HepG2 (cell line): ENCODE data around the gene PERP. TPM values are rescaled to one million over a fixed set of nuclear protein-coding genes. Genes with fewer than 3 reads are reported as not detected.

Source experiments
- ATAC-seq: fragments of 200-7000 bp; cut with Tn5 transposase; 3 replicates; pipeline ENCODE4 v1.9.1; 2020; ENCODE audit warnings: mild to moderate bottlenecking, moderate library complexity
- BruUV-seq: library from RNA; stranded (reverse); fragments of 400-500 nt; replicated peaks from 2 replicates; lab custom pipeline; 2021; lab: Mats Ljungman, UMichigan
- CTCF ChIA-PET: fragments of 300-600 bp; formaldehyde crosslinking; extraction: SDS; loops from one replicate; lab custom pipeline; 2021; ENCODE audit warnings: low total read pairs, inconsistent platforms, low intra/inter-chr PET ratio; lab: Yijun Ruan, JAX
- POLR2A ChIA-PET: fragments of 350-600 bp; sonication (Branson Sonifier 250); formaldehyde crosslinking; loops from one replicate; lab custom pipeline; 2020; ENCODE audit warnings: antibody characterized with exemption, inconsistent platforms; lab: Yijun Ruan, JAX
- DNase-seq: peaks from one replicate; pipeline ENCODE4 v3.0.0-alpha.2; 2015; ENCODE audit warnings: low spot score
- FAIRE-seq: peaks from 3 replicates; lab custom pipeline; 2011; peaks lifted over from hg19 to GRCh38; lab: Jason Lieb, UNC
- H2AFZ ChIP-seq: one replicate; pipeline ENCODE4 v1.6.1; 2011; ENCODE audit warnings: low read length, inconsistent platforms
- H3K27ac ChIP-seq: fragments of 300-600 bp; 3 replicates; pipeline ENCODE4 v1.8.0; 2011; ENCODE audit warnings: mixed run types, mild to moderate bottlenecking, mixed read lengths, low read length, inconsistent platforms; ENCODE audit not compliant: insufficient read depth; ENCODE audit errors: extremely low read length
- H3K27me3 ChIP-seq, 2 experiments: fragments of 200-600 bp in 1 of 2; 2 replicates in 1 of 2; 3 replicates in 1 of 2; pipeline versions ENCODE4 v1.6.0 to v1.8.0; 2011; ENCODE audit warnings: low read length in 2 of 2, mild to moderate bottlenecking in 2 of 2, moderate library complexity in 2 of 2, inconsistent platforms in 1 of 2; ENCODE audit not compliant: insufficient read depth in 2 of 2, control insufficient read depth in 1 of 2
- H3K36me3 ChIP-seq, 2 experiments: fragments of 200-600 bp in 1 of 2; replicated peaks in 1 of 2; 2 replicates in 1 of 2; 3 replicates in 1 of 2; pipeline versions ENCODE4 v1.5.1 to v1.8.0; 2011; ENCODE audit warnings: low read length in 2 of 2, inconsistent platforms in 1 of 2; ENCODE audit not compliant: insufficient read depth in 2 of 2, control insufficient read depth in 1 of 2
- H3K4me1 ChIP-seq: 2 replicates; pipeline ENCODE4 v1.5.1; 2012; ENCODE audit warnings: low read length, inconsistent platforms; ENCODE audit not compliant: insufficient read depth
- H3K4me2 ChIP-seq: 2 replicates; pipeline ENCODE4 v1.6.0; 2011; ENCODE audit warnings: low read depth, low read length, inconsistent platforms
- H3K4me3 ChIP-seq, 3 experiments: fragments of 200-600 bp in 1 of 3; sonication (generic), shearing (Covaris generic) in 1 of 3; replicated peaks in 1 of 3; 2 replicates each; pipeline ENCODE4 v1.5.1; 2011 to 2016; ENCODE audit warnings: low read length in 3 of 3, inconsistent platforms in 2 of 3, low read depth in 2 of 3, mild to moderate bottlenecking in 2 of 3, control low read depth in 1 of 3, mixed read lengths in 1 of 3; ENCODE audit not compliant: insufficient read depth in 1 of 3
- H3K79me2 ChIP-seq: one replicate; pipeline ENCODE4 v1.6.1; 2011; ENCODE audit warnings: low read length, inconsistent platforms; ENCODE audit not compliant: insufficient read depth
- H3K9ac ChIP-seq: 2 replicates; pipeline ENCODE4 v1.6.0; 2011; ENCODE audit warnings: mild to moderate bottlenecking, low read depth, low read length, inconsistent platforms; ENCODE audit not compliant: insufficient read depth
- H3K9me3 ChIP-seq: 2 replicates; pipeline ENCODE4 v1.5.1; 2012; ENCODE audit warnings: mild to moderate bottlenecking, low read length
- H4K20me1 ChIP-seq: 2 replicates; pipeline ENCODE4 v1.6.0; 2011; ENCODE audit warnings: inconsistent platforms, mild to moderate bottlenecking, low read length, moderate library complexity; ENCODE audit not compliant: insufficient read depth
- GTF2F1 ChIP-seq: fragments of 150-350 bp; IDR thresholded peaks from 2 replicates; pipeline ENCODE4 v1.6.1; 2014; ENCODE audit warnings: low read length
- IRF2 ChIP-seq: IDR thresholded peaks from 2 replicates; pipeline ENCODE4 v1.6.1; 2018; ENCODE audit warnings: missing genetic modification reagents, missing compliant biosample characterization
- MAFG ChIP-seq: sonication (generic); formaldehyde crosslinking; IDR thresholded peaks from 2 replicates; pipeline ENCODE4 v1.5.1; 2020; ENCODE audit warnings: mild to moderate bottlenecking, missing genetic modification reagents
- MLLT10 ChIP-seq: sonication (generic); formaldehyde crosslinking; IDR thresholded peaks from 2 replicates; pipeline ENCODE4 v1.4.0; 2020; ENCODE audit warnings: missing genetic modification reagents
- PAF1 ChIP-seq: IDR thresholded peaks from 2 replicates; pipeline ENCODE4 v1.6.1; 2016; ENCODE audit warnings: missing genetic modification reagents, missing compliant biosample characterization
- PTBP1 ChIP-seq: fragments of 200-400 bp; formaldehyde crosslinking; IDR thresholded peaks from 2 replicates; pipeline ENCODE4 v1.6.1; 2018; ENCODE audit warnings: low read length, low read depth; ENCODE audit not compliant: poor library complexity, severe bottlenecking
- REPIN1 ChIP-seq: sonication (generic); formaldehyde crosslinking; IDR thresholded peaks from 2 replicates; pipeline ENCODE4 v1.8.0; 2022; ENCODE audit warnings: missing genetic modification reagents, low read depth, mild to moderate bottlenecking, borderline replicate concordance
- TCF12 ChIP-seq, 2 experiments: fragments of 450-650 bp in 1 of 2; sonication (generic) in 1 of 2; formaldehyde crosslinking in 1 of 2; IDR thresholded peaks; 2 replicates each; pipeline versions ENCODE4 v1.6.1 to v1.8.0; 2017 to 2022; ENCODE audit warnings: antibody characterized with exemption in 1 of 2, mild to moderate bottlenecking in 1 of 2, missing genetic modification reagents in 1 of 2, moderate library complexity in 1 of 2
- ZNF124 ChIP-seq: sonication (generic); formaldehyde crosslinking; IDR thresholded peaks from 2 replicates; pipeline ENCODE4 v1.4.0; 2020; ENCODE audit warnings: missing genetic modification reagents
- ZNF230 ChIP-seq: sonication (generic); formaldehyde crosslinking; IDR thresholded peaks from 2 replicates; pipeline ENCODE4 v1.4.0; 2020; ENCODE audit warnings: mild to moderate bottlenecking, missing genetic modification reagents
- ZNF567 ChIP-seq: sonication (generic); formaldehyde crosslinking; IDR thresholded peaks from 2 replicates; pipeline ENCODE4 v1.8.1; 2023; ENCODE audit warnings: mild to moderate bottlenecking, missing genetic modification reagents, borderline replicate concordance
- ZNF883 ChIP-seq: sonication (generic); formaldehyde crosslinking; IDR thresholded peaks from 2 replicates; pipeline ENCODE4 v1.5.1; 2020; ENCODE audit warnings: mild to moderate bottlenecking, missing genetic modification reagents; ENCODE audit errors: not compliant biosample characterization
- ZSCAN22 ChIP-seq: sonication (generic); formaldehyde crosslinking; IDR thresholded peaks from 2 replicates; pipeline ENCODE4 v1.4.0; 2020; ENCODE audit warnings: mild to moderate bottlenecking, missing genetic modification reagents
- WGBS: methylation state at CpG from one replicate; pipeline ENCODE4 v1.1.6; 2017; ENCODE audit warnings: low lambda C conversion rate; 5-methylcytosine and 5-hydroxymethylcytosine counted together
- in situ Hi-C: cut with HindIII; loops from 2 replicates; pipeline ENCODE4 v1.10.0; 2017; ENCODE audit warnings: low pct_unique_long_range_greater_than_20kb; ENCODE audit not compliant: extremely low pct_ligation_motif_present
- intact Hi-C: fragments of 100-400 bp; cut with micrococcal nuclease; formaldehyde crosslinking; loops from one replicate; pipeline ENCODE4 v1.10.0; 2022; ENCODE audit not compliant: unreplicated experiment
- polyA plus RNA-seq, 8 experiments: library from polyadenylated mRNA; depleted of rRNA in 3 of 8; stranded (reverse) in 7 of 8; unstranded in 1 of 8; fragments of >200 nt; fragmentation: Illumina TruSeq in 4 of 8; extraction: Trizol in 4 of 8; gene quantifications; 2 replicates each; pipeline versions ENCODE4 v1.2.1 to v1.2.3, GENCODE V29; 2011 to 2016; ENCODE audit warnings: low read depth in 4 of 8, missing spikeins in 1 of 8, mixed read lengths in 1 of 8; ENCODE audit not compliant: insufficient read depth in 1 of 8
- total RNA-seq, 5 experiments: library from RNA; depleted of rRNA; stranded (reverse); fragments of >200 nt; fragmentation: Illumina TruSeq; extraction: Trizol; gene quantifications; 2 replicates each; pipeline ENCODE4 v1.2.3, GENCODE V29; 2016; ENCODE audit warnings: low read depth in 1 of 5
- TF ChIP-seq, protein P1 (sequence below): sonication (generic); formaldehyde crosslinking; IDR thresholded peaks from 2 replicates; pipeline ENCODE4 v1.8.0; 2022; ENCODE audit warnings: mild to moderate bottlenecking, missing genetic modification reagents, moderate library complexity
- TF ChIP-seq, protein P2 (sequence below): sonication (generic); formaldehyde crosslinking; IDR thresholded peaks from 2 replicates; pipeline ENCODE4 v1.8.1; 2023; ENCODE audit warnings: mild to moderate bottlenecking, missing genetic modification reagents
- TF ChIP-seq, protein P3 (sequence below): fragments of 450-650 bp; IDR thresholded peaks from 2 replicates; pipeline ENCODE4 v1.6.1; 2017
- TF ChIP-seq, protein P4 (sequence below): sonication (generic); formaldehyde crosslinking; IDR thresholded peaks from 2 replicates; pipeline ENCODE4 v1.4.0; 2020; ENCODE audit warnings: missing genetic modification reagents
- TF ChIP-seq, protein P5 (sequence below): sonication (generic); formaldehyde crosslinking; IDR thresholded peaks from 2 replicates; pipeline ENCODE4 v1.4.0; 2020; ENCODE audit warnings: missing genetic modification reagents

The PERP gene
- total and polyA plus RNA-seq, 2 of the 13 experiments (the other 11 are each of a cell fraction or from before 2014, with no cell fraction given): 26.0 to 53.0 TPM

DNA sequence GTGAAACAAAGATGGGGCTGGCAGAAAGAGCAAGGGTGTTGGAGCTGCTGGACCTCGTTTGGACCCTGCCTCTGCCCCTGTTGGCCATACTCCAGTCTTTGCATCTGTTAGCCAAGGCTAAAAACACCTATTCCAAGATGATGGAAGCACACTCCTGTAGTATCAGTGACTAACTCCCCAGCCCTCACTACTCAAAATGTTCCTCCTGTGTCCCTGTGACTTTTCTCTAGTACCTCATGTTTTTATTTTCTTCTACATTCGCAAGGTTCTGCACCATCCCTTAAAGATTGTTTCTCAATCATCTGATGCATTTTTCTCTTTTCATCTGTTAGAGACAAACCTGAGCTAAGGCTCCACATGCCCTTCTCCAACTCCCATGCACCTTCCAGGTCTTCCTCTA lies 8.9 kb downstream of the PERP start:
- DNase-seq (no peak), FAIRE-seq (no peak), ATAC-seq (no peak)
- Histone ChIP-seq H3K4me1 (no peaks in the 10 kb centered on the region), H3K9ac (no peak overlapping the region), H3K9me3 (no peaks in the 10 kb centered on the region), H4K20me1 (peaks cover 9% of the 10 kb centered on the region; the same call in 1 of the 2 replicates), H3K27ac (no peak overlapping the region), H3K4me2 (no peak overlapping the region), H3K27me3 (no peaks in the 10 kb centered on the region), H3K79me2 (peaks cover 45% of the 10 kb centered on the region), H3K4me3 (no peak overlapping the region), H2AFZ (no peak overlapping the region), H3K36me3 (peaks cover 15 to 23% of the 10 kb centered on the region in 2 experiments)
- in situ Hi-C loops: no loop called here
- WGBS: 84% methylated on average over 2 of the region's 2 CpGs
- intact Hi-C loops: no loop called here
- CTCF ChIA-PET: no interaction called here
- no TSS peak for BruUV-seq
- TF ChIP-seq MLLT10 (no peak), MAFG (CRISPR knock-in tag) (no peak), PAF1 (no peak), PTBP1 (no peak), ZNF230 (CRISPR knock-in tag) (no peak), IRF2 (CRISPR knock-in tag) (no peak), GTF2F1 (no peak), TCF12 (IDR thresholded peaks at IDR 0.05) (no peak), TCF12 (CRISPR knock-in tag; IDR thresholded peaks at IDR 0.05) (no peak), REPIN1 (no peak), ZNF124 (CRISPR knock-in tag) (no peak), ZSCAN22 (no peak), ZNF567 (CRISPR knock-in tag) (no peak), ZNF883 (CRISPR knock-in tag) (no peak)
- TF ChIP-seq, protein P1, sequence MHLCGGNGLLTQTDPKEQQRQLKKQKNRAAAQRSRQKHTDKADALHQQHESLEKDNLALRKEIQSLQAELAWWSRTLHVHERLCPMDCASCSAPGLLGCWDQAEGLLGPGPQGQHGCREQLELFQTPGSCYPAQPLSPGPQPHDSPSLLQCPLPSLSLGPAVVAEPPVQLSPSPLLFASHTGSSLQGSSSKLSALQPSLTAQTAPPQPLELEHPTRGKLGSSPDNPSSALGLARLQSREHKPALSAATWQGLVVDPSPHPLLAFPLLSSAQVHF (CRISPR knock-in tag): no peak
- TF ChIP-seq, protein P2, sequence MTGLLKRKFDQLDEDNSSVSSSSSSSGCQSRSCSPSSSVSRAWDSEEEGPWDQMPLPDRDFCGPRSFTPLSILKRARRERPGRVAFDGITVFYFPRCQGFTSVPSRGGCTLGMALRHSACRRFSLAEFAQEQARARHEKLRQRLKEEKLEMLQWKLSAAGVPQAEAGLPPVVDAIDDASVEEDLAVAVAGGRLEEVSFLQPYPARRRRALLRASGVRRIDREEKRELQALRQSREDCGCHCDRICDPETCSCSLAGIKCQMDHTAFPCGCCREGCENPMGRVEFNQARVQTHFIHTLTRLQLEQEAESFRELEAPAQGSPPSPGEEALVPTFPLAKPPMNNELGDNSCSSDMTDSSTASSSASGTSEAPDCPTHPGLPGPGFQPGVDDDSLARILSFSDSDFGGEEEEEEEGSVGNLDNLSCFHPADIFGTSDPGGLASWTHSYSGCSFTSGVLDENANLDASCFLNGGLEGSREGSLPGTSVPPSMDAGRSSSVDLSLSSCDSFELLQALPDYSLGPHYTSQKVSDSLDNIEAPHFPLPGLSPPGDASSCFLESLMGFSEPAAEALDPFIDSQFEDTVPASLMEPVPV (CRISPR knock-in tag): no peak
- TF ChIP-seq, protein P3, sequence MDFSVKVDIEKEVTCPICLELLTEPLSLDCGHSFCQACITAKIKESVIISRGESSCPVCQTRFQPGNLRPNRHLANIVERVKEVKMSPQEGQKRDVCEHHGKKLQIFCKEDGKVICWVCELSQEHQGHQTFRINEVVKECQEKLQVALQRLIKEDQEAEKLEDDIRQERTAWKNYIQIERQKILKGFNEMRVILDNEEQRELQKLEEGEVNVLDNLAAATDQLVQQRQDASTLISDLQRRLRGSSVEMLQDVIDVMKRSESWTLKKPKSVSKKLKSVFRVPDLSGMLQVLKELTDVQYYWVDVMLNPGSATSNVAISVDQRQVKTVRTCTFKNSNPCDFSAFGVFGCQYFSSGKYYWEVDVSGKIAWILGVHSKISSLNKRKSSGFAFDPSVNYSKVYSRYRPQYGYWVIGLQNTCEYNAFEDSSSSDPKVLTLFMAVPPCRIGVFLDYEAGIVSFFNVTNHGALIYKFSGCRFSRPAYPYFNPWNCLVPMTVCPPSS: no peak
- TF ChIP-seq, protein P4, sequence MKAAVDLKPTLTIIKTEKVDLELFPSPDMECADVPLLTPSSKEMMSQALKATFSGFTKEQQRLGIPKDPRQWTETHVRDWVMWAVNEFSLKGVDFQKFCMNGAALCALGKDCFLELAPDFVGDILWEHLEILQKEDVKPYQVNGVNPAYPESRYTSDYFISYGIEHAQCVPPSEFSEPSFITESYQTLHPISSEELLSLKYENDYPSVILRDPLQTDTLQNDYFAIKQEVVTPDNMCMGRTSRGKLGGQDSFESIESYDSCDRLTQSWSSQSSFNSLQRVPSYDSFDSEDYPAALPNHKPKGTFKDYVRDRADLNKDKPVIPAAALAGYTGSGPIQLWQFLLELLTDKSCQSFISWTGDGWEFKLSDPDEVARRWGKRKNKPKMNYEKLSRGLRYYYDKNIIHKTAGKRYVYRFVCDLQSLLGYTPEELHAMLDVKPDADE (CRISPR knock-in tag): no peak
- TF ChIP-seq, protein P5, sequence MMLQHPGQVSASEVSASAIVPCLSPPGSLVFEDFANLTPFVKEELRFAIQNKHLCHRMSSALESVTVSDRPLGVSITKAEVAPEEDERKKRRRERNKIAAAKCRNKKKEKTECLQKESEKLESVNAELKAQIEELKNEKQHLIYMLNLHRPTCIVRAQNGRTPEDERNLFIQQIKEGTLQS (CRISPR knock-in tag): no peak
- POLR2A ChIA-PET: no interaction called here
